CD4-positive, alpha-beta T cell treated with Interleukin-6 for 4 hours (primary cell): ENCODE data around the gene DCP1A.
"Not testable (repeated sequence)": the region's sequence is repeated elsewhere in the genome, so short reads cannot be mapped to it uniquely, and the experiment has no call there.

Experiments
- DNase-seq: peaks from one replicate; pipeline ENCODE4 v3.0.0-alpha.2; 2020; ENCODE audit warnings: mixed read lengths

DCP1A gene

GRCh38 chr3:53261712-53262111 lies 85.6 kb downstream of the DCP1A start:
- DNase-seq = no peak

GRCh38 chr3:53260286-53260785 lies 87.0 kb downstream of the DCP1A start:
- no peak for DNase-seq

- DNase-seq = no peak
Observed at GRCh38 chr3:53259427-53260259, 87.7 kb downstream of the DCP1A start.

GRCh38 chr3:53258600-53259426 lies 88.5 kb downstream of the DCP1A start:
- no peak for DNase-seq

- no peak for DNase-seq
Observed at GRCh38 chr3:53257465-53257864, 89.9 kb downstream of the DCP1A start.

- no peak for DNase-seq
Observed at GRCh38 chr3:53256704-53257055, 90.7 kb downstream of the DCP1A start.

GRCh38 chr3:53255775-53256703 lies 91.3 kb downstream of the DCP1A start, which contains the start of gene TKT:
TKT (minus strand) TSS chr3:53256022; CDS start chr3:53255942, 80 bp downstream.
- DNase-seq = peak; percentile 93

GRCh38 chr3:53255423-53255774 lies 91.9 kb downstream of the DCP1A start:
- DNase-seq = peak; percentile 53

- DNase-seq = peak; percentile 65
Observed at GRCh38 chr3:53254509-53255422, 92.6 kb downstream of the DCP1A start.

GRCh38 chr3:53253707-53254508 lies 93.4 kb downstream of the DCP1A start:
- DNase-seq = no peak

GRCh38 chr3:53252947-53253322 lies 94.4 kb downstream of the DCP1A start:
- DNase-seq = not testable (repeated sequence)

- DNase-seq = no peak
Observed at GRCh38 chr3:53252096-53252946, 95.0 kb downstream of the DCP1A start.

- DNase-seq = no peak
Observed at GRCh38 chr3:53250881-53251605, 96.3 kb downstream of the DCP1A start.

- DNase-seq = no peak
Observed at GRCh38 chr3:53250453-53250852, 96.9 kb downstream of the DCP1A start.

- no peak for DNase-seq
Observed at GRCh38 chr3:53248161-53248560, 99.2 kb downstream of the DCP1A start.

- no peak for DNase-seq
Observed at GRCh38 chr3:53247619-53248018, 99.7 kb downstream of the DCP1A start.

GRCh38 chr3:53244271-53244670 lies 103.1 kb downstream of the DCP1A start:
- no peak for DNase-seq

GRCh38 chr3:53243785-53244184 lies 103.6 kb downstream of the DCP1A start:
- no peak for DNase-seq

- no peak for DNase-seq
Observed at GRCh38 chr3:53243165-53243564, 104.2 kb downstream of the DCP1A start.
